Hematopoietic multipotent progenitor cell treated with erythropoietin and hydrocortisone succinate and interleukin-3 and kit ligand, for 15 days (in vitro differentiated cells): ENCODE measurements around the gene IRF3.

Experiments used
- DNase-seq: peaks from one replicate; pipeline ENCODE4 v3.0.0-alpha.2; 2015; ENCODE audit warnings: low spot score

Gene IRF3

GRCh38 chr19:49669516-49669915 is 3.9 kb upstream of the IRF3 start:
- no peak for DNase-seq

GRCh38 chr19:49667473-49667872 is 1.8 kb upstream of the IRF3 start:
- DNase-seq: no peak

GRCh38 chr19:49666120-49666444 is 425 bp upstream of the IRF3 start:
- DNase-seq: no peak

GRCh38 chr19:49665036-49665350 is 664 bp downstream of the IRF3 start:
- DNase-seq: no peak

- DNase-seq: peak; percentile 89
Measured at GRCh38 chr19:49664171-49665035, 1.3 kb downstream of the IRF3 start.

DNA sequence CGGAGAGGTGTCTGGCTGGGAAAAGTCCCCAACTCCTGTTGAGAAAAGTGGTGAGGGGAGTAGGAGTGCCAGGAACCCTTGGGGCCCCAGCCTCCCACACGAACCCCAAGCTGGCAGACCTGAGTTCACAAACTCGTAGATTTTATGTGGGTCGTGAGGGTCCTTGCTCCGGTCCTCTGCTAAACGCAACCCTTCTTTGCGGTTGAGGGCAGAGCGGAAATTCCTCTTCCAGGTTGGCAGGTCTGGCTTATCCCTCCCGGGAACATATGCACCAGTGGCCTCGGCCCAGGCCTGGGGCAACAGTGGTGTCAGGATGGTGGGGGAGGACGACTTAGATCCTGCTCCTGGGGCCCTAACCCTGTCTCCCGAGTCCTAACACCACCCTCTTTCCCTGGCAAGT is 2.4 kb downstream of the IRF3 start:
- DNase-seq: no peak

DNA sequence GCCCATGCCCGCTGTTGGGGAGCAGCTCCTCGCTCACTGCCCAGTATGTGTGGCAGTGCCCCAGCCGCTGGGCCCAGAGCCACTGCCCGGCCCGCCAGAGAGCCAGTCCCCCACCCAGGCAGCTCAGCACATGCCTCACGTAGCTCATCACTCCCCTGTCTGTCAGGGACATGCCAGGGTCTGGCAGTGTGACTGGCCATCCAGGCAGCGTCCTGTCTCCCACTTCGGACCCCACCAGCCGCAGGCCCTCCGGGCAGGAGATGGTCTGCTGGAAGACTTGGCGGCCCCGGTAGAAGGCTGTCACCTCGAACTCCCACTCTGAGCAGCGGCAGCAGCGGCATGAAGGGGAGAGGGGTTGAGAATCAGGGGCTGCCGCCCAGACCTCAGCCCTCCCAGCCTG is 3.6 kb downstream of the IRF3 start:
- no peak for DNase-seq

DNA sequence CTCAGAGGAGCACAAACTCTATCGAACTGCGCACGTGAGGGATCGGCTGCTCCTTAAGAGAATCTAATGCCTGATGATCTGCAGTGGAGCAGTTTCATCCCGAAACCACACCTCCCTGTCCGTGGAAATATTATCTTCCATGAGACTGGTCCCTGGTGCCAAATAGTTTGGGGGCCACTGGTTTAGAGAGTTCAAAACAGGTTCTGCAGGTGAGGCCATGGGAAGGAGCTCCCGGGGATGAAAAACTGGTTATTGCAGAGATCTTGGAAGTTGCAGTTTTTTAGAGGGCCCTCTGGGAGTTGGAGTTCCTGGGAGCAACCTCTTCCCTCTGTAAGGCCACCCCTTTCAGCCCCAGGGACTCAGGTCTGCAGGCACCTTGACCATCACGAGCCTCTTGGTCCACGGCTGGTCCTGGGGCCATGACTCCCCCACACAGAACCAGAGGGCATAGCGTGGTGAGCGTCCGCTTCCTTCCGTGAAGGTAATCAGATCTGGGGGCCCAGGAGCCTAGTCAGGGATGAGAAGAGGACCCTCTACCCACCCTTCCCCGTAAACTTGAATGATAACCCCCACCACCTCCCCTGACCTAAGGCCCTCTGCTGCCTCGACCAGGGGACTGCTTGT is 5.2 kb downstream of the IRF3 start:
- no peak for DNase-seq

DNA sequence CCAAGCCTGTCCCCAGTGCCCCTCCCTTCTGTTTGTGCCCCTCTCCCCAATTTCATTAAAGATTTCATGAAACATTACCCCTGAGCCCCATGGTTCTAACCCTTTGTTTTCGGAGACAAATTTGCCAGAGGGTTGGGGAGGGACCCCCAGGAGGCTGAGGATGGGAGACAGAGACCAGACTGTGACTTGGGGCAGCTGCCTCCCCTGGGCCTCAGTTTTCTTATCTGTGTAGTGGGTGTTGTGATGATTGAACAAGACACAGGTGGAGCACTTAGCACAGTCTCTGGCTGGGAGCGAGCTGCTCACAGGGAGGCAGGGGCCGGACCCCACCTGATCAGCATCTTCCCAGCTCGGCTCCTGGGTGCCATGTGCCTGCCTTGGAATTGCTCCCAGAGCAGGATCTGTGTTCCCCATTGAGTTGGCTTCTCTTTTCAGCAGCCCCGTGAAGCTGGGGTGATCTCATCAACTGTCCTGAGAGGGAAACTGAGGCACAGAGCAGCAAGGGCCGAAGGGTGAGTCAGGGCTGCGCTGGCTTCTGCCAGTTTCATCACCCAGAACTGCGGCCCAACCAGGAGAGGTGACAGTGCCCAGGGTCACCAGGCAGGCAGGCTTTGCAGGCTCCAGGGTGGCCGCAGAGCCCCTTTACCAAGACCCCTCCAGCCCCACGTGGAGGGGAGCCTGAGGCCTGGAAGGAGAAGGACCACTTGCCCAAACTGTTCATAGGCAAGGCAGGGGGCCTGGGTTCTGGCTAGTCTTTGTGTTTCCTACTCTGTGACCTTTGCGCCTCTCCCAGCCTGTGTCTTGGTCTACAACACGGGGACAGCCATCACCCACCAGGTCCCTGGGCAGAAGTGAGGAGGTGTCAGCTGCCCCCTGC is 6.9 kb downstream of the IRF3 start:
- DNase-seq: no peak

GRCh38 chr19:49658139-49658517 is 7.5 kb downstream of the IRF3 start:
- DNase-seq: no peak

DNA sequence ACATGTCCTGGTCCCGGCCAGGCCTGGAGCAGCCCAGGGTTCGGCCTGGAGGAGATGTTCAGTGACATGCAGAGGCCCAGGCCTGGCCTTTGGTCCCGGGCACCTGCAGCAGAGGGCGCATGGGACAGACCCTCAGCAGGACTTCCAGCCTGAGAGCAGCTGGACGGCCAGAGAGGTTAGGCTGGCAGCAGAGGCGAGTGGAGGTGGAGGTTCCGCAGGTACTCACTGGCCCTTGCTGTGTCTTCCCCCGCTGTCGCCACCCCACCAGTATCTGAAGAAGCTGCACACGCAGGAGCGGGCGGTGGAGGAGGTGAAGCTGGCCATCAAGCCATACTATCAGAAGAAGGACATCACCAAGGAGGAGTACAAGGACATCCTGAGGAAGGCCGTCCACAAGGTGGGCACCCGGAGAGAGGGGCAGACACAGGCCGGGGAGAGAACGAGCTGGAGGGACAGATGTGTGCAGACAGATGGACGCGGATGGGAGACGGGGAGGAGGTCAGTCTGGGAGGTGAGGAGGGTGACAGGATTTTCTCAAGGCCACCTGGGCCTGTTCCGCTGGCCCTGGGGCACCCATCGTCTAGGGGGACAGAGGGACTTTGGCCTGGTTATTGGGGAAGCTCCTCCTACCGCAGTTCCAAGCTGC is 8.0 kb downstream of the IRF3 start:
- DNase-seq: no peak

- DNase-seq: no peak
Measured at GRCh38 chr19:49656456-49657109, 9.1 kb downstream of the IRF3 start.

DNA sequence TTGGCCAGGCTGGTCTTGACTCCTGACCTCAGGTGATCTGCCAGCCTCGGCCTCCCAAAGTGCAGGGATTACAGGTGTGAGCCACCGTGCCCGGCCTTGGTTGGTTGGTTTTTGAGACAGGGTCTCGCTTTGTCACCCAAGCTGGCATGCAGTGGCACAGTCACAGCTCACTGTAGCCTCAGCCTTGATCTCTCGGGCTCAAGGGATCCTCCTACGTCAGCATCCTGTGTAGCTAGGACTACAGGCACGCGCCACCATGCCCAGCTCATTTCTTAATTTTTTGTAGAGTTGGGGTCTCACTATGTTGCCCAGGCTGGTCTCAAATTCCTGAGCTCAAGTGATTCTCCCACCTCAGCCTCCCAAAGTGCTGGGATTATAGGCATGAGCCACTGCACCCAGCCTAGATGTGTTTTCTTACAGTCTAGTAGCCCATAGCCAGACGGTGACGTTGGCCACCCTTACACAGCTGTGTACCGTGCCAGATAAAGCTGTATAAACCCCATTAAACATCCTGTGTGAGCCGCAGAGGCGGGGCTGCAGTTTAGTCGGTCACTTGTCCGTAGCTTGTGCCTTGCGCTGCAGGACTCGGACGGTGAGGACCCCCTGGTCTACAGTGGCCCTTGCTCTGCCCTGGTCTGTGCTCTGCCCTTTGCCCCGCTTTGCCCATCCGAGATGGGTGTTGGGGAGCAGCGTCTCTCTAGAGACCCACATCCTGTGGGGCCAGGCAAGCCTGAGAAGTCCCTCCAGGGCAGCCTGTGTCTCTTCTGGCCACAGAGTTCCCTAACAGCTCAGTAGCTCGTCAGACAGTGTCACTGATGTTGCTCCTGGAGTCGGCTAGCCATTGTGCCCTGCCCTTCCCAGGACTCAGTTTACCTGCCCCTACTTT is 9.8 kb downstream of the IRF3 start:
- no peak for DNase-seq

DNA sequence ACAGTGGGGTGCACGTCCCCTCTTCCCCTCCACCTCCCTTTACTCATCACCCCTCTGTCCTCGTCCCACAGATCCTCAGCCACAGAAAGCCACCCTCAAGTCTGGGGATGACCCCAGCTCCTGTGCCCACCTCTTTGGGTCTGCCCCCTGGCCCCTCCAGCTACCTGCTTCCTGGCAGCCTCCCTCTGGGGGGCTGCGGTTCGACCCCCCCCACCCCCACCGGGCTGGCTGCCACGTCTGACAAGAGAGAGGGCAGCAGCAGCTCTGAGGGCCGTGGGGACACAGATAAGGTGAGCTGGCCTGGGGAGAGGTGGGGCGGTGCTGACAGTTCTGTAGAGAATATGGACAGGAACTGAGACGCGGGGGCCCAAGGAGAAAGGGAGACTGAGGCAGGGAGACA is 11.1 kb downstream of the IRF3 start:
- no peak for DNase-seq

GRCh38 chr19:49653466-49653806 is 12.2 kb downstream of the IRF3 start:
- no peak for DNase-seq

DNA sequence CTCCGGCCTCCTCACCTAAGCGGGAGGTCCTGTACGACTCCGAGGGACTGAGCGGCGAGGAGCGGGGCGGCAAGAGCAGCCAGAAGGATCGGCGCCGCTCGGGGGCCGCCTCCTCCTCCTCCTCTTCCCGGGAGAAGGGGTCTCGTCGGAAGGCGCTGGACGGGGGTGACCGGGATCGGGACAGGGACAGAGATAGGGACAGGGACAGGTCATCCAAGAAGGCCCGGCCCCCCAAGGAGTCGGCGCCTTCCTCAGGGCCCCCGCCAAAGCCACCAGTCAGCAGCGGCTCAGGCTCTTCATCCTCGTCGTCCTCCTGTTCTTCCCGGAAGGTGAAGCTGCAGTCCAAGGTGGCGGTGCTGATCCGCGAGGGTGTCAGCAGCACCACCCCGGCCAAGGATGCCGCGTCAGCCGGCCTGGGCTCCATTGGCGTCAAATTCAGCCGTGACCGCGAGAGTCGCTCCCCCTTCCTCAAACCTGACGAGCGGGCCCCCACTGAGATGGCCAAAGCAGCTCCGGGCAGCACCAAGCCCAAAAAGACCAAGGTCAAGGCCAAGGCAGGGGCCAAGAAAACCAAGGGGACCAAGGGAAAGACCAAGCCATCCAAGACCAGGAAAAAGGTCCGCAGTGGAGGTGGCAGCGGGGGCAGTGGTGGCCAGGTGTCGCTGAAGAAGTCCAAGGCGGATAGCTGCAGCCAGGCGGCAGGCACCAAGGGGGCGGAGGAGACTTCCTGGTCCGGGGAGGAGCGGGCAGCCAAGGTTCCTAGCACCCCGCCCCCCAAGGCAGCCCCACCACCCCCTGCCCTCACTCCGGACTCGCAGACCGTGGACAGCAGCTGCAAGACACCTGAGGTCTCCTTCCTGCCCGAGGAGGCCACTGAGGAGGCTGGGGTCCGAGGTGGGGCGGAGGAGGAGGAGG is 12.8 kb downstream of the IRF3 start:
- DNase-seq: no peak

GRCh38 chr19:49651820-49652550 is 13.7 kb downstream of the IRF3 start:
- no peak for DNase-seq

DNA sequence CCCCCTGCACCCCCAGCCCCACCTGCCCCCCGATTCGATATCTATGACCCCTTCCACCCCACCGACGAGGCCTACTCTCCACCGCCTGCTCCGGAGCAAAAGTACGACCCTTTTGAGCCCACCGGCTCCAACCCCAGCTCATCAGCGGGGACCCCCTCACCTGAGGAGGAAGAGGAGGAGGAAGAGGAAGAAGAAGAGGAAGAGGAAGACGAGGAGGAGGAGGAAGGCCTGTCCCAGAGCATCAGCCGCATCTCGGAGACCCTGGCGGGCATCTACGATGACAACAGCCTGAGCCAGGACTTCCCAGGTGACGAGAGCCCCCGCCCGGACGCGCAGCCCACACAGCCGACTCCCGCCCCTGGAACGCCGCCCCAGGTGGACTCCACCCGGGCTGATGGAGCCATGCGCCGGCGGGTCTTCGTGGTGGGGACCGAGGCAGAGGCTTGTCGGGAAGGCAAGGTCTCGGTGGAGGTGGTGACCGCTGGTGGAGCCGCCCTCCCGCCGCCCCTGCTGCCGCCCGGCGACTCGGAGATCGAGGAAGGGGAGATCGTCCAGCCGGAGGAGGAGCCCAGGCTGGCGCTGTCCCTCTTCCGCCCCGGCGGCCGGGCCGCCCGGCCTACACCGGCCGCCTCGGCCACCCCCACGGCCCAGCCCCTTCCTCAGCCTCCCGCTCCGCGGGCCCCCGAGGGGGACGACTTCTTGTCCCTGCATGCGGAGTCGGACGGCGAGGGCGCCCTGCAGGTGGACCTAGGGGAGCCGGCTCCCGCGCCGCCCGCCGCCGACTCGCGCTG is 14.4 kb downstream of the IRF3 start:
- DNase-seq: no peak

GRCh38 chr19:49646586-49646985 is 19.1 kb downstream of the IRF3 start:
- DNase-seq: no peak
